Stomach (tissue), 9 donors: ENCODE results near the gene KIF6. TPM values are rescaled to one million over a fixed set of nuclear protein-coding genes. Genes with fewer than 3 reads are reported as not detected.

Experiments used
- DNase-seq, 2 donors: peaks; one replicate each; pipeline versions ENCODE4 v3.0.0 to v3.0.0-alpha.2; 2013 to 2019
- H3K27ac ChIP-seq, 5 donors: fragments of 200-600 bp in 4 of 5; sonication (generic) in 4 of 5; one replicate each; pipeline ENCODE4 v1.5.1; 2013 to 2019; ENCODE audit warnings: mild to moderate bottlenecking in 1 of 5, moderate library complexity in 1 of 5
- H3K27me3 ChIP-seq, 3 donors: fragments of 200-600 bp; sonication (generic); one replicate each; pipeline ENCODE4 v1.5.1; 2017 to 2019; ENCODE audit warnings: mixed run types in 1 of 3
- H3K36me3 ChIP-seq, 4 donors: fragments of 200-600 bp; sonication (generic); 1 replicate in 3 of 4; 2 replicates in 1 of 4; pipeline ENCODE4 v1.5.1; 2016 to 2019
- H3K4me1 ChIP-seq, 4 donors: fragments of 200-600 bp; sonication (generic); one replicate each; pipeline ENCODE4 v1.5.1; 2016 to 2019
- H3K4me3 ChIP-seq, 4 donors: fragments of 200-600 bp; sonication (generic) in 3 of 4; one replicate each; pipeline ENCODE4 v1.5.1; 2016 to 2019; ENCODE audit warnings: mild to moderate bottlenecking in 1 of 4
- H3K9me3 ChIP-seq, 4 donors: fragments of 200-600 bp; sonication (generic); one replicate each; pipeline ENCODE4 v1.5.1; 2016 to 2019
- CTCF ChIP-seq, 7 experiments: fragments of 450-650 bp in 4 of 7; fragments of 200-600 bp in 3 of 7; sonication (generic) in 3 of 7; IDR thresholded peaks; one replicate each; pipeline ENCODE4 v1.5.1; 2016 to 2019; ENCODE audit warnings: antibody characterized with exemption in 7 of 7, control low read depth in 2 of 7, mild to moderate bottlenecking in 1 of 7
- EP300 ChIP-seq: sonication (generic); formaldehyde crosslinking; IDR thresholded peaks from one replicate; pipeline ENCODE4 v1.6.1; 2017; ENCODE audit warnings: antibody characterized with exemption
- POLR2A ChIP-seq, 4 donors: fragments of 450-650 bp; IDR thresholded peaks; one replicate each; pipeline ENCODE4 v1.6.1; 2016; ENCODE audit warnings: antibody characterized with exemption in 4 of 4, control low read depth in 2 of 4, mild to moderate bottlenecking in 1 of 4, moderate library complexity in 1 of 4
- POLR2AphosphoS5 ChIP-seq, 3 donors: sonication (generic); formaldehyde crosslinking; IDR thresholded peaks; one replicate each; pipeline ENCODE4 v1.6.1; 2016; ENCODE audit warnings: antibody characterized with exemption in 3 of 3
- WGBS, 5 donors: extraction: QIAGEN DNeasy Blood & Tissue Kit in 3 of 5; methylation state at CpG; one replicate each; pipeline versions ENCODE4 v1.1.5 to v1.1.7; 2013 to 2018; 5-methylcytosine and 5-hydroxymethylcytosine counted together
- intact Hi-C: fragments of 100-400 bp; cut with DNase I; formaldehyde crosslinking; loops from one replicate; pipeline ENCODE4 v1.15.1; 2023; ENCODE audit warnings: low total_unique reads
- polyA plus RNA-seq, 3 donors: library from polyadenylated mRNA; stranded (reverse); fragments of 200-250 nt; gene quantifications; one replicate each; pipeline ENCODE4 v1.2.3, GENCODE V29; 2013
- total RNA-seq, 5 donors: library from RNA; depleted of rRNA; stranded (reverse); fragments of >200 nt; gene quantifications; one replicate each; pipeline versions ENCODE4 v1.1.0 to v1.2.3, GENCODE V29; 2014 to 2016
- donor health status: healthy with polysubstance abuse.
- donor health status: Bipolar disorder and iron deficiency.
- donor health status: healthy.

Gene KIF6
- total and polyA plus RNA-seq, 8 donors = 0.25 to 9.8 (median 0.37) TPM; not detected in 3

- no peaks in the 10 kb centered on the region for H3K36me3 ChIP-seq
- H3K4me3 ChIP-seq = no peak overlapping the region
- intact Hi-C loops = no loop called here
- H3K4me1 ChIP-seq = no peaks in the 10 kb centered on the region
- DNase-seq = no peak
- H3K27ac ChIP-seq = no peak overlapping the region
- TF ChIP-seq POLR2A (IDR thresholded peaks at IDR 0.05) (no peak), CTCF (IDR thresholded peaks at IDR 0.05) (no peak), POLR2AphosphoS5 (IDR thresholded peaks at IDR 0.05) (no peak), EP300 (no peak)
- no peaks in the 10 kb centered on the region for H3K9me3 ChIP-seq
- H3K27me3 ChIP-seq = no peaks in the 10 kb centered on the region
Observed at GRCh38 chr6:39693206-39693605, 32.0 kb downstream of the KIF6 start.

GRCh38 chr6:39688494-39688893, 36.7 kb downstream of the KIF6 start:
- TF ChIP-seq CTCF (IDR thresholded peaks at IDR 0.05) (no peak), POLR2AphosphoS5 (IDR thresholded peaks at IDR 0.05) (no peak), POLR2A (IDR thresholded peaks at IDR 0.05) (no peak), EP300 (no peak)
- no peaks in the 10 kb centered on the region for H3K9me3 ChIP-seq
- WGBS, 5 donors = 57 to 61% (median 60%) methylated on average over 2 of the region's 2 CpGs
- no peaks in the 10 kb centered on the region for H3K36me3 ChIP-seq
- no peak overlapping the region for H3K4me3 ChIP-seq
- no peak overlapping the region for H3K27ac ChIP-seq
- H3K27me3 ChIP-seq = no peaks in the 10 kb centered on the region
- no peak for DNase-seq
- no peaks in the 10 kb centered on the region for H3K4me1 ChIP-seq
- intact Hi-C loops = no loop called here

- H3K4me3 ChIP-seq = no peak overlapping the region
- no peaks in the 10 kb centered on the region for H3K4me1 ChIP-seq
- no peaks in the 10 kb centered on the region for H3K36me3 ChIP-seq
- DNase-seq = peak in 1 of 2 donors; percentile 12
- no peak for TF ChIP-seq EP300
- TF ChIP-seq POLR2AphosphoS5 (IDR thresholded peaks at IDR 0.05) = no peak
- no peak for TF ChIP-seq CTCF (IDR thresholded peaks at IDR 0.05)
- no peak for TF ChIP-seq POLR2A (IDR thresholded peaks at IDR 0.05)
- intact Hi-C loops = no loop called here
- H3K9me3 ChIP-seq = no peaks in the 10 kb centered on the region
- H3K27me3 ChIP-seq = no peaks in the 10 kb centered on the region
- 76 to 89% (median 85%) methylated on average over 6 of the region's 6 CpGs for WGBS, 5 donors
- H3K27ac ChIP-seq = no peak overlapping the region
Observed at GRCh38 chr6:39686976-39687375, 38.2 kb downstream of the KIF6 start.

- intact Hi-C loops = no loop called here
- WGBS, 5 donors = 68 to 87% (median 82%) methylated on average over 1 of the region's 1 CpG
Observed at GRCh38 chr6:39685938-39686337, 39.3 kb downstream of the KIF6 start.

More at GRCh38 chr6:39685938-39686337, 39.3 kb downstream of the KIF6 start:
- Histone ChIP-seq H3K4me1 (no peaks in the 10 kb centered on the region), H3K4me3 (no peak overlapping the region), H3K9me3 (no peaks in the 10 kb centered on the region), H3K36me3 (no peaks in the 10 kb centered on the region), H3K27me3 (no peaks in the 10 kb centered on the region), H3K27ac (no peak overlapping the region)
- no peak for DNase-seq
- TF ChIP-seq POLR2AphosphoS5 (IDR thresholded peaks at IDR 0.05) = no peak
- no peak for TF ChIP-seq EP300
- TF ChIP-seq POLR2A (IDR thresholded peaks at IDR 0.05) = no peak
- TF ChIP-seq CTCF (IDR thresholded peaks at IDR 0.05) = no peak
